ENCODE results near the gene SLIT3. TPM values are rescaled to one million over a fixed set of nuclear protein-coding genes. Genes with fewer than 3 reads are reported as not detected.
A peak's percentile ranks its signal among the peaks of the same experiment; 100 is the strongest.

SLIT3 gene
- total RNA-seq, 1 experiment from 2014 or later, result 2.0 TPM

GRCh38 chr5:168953351-168953750 is 347.6 kb downstream of the SLIT3 start:
- no peaks in the 10 kb centered on the region for H3K9me3 ChIP-seq (replicated peaks)
- no peak for DNase-seq
- H3K36me3 ChIP-seq, result no peaks in the 10 kb centered on the region
- H3K27me3 ChIP-seq, result no peaks in the 10 kb centered on the region
- no peak overlapping the region for H3K4me3 ChIP-seq
- no peaks in the 10 kb centered on the region for H3K4me1 ChIP-seq
- H3K27ac ChIP-seq, result no peak overlapping the region

- Histone ChIP-seq H3K4me1 (no peaks in the 10 kb centered on the region), H3K9me3 (replicated peaks) (no peaks in the 10 kb centered on the region), H3K36me3 (no peaks in the 10 kb centered on the region), H3K4me3 (no peak overlapping the region), H3K27ac (no peak overlapping the region), H3K27me3 (no peaks in the 10 kb centered on the region)
- DNase-seq, result no peak
Measured at GRCh38 chr5:168952196-168952595, 348.7 kb downstream of the SLIT3 start.

- no peak for DNase-seq
- Histone ChIP-seq H3K27ac (no peak overlapping the region), H3K9me3 (replicated peaks) (no peaks in the 10 kb centered on the region), H3K27me3 (no peaks in the 10 kb centered on the region), H3K4me3 (no peak overlapping the region), H3K36me3 (no peaks in the 10 kb centered on the region), H3K4me1 (no peaks in the 10 kb centered on the region)
Measured at GRCh38 chr5:168951769-168952168, 349.2 kb downstream of the SLIT3 start.

DNA sequence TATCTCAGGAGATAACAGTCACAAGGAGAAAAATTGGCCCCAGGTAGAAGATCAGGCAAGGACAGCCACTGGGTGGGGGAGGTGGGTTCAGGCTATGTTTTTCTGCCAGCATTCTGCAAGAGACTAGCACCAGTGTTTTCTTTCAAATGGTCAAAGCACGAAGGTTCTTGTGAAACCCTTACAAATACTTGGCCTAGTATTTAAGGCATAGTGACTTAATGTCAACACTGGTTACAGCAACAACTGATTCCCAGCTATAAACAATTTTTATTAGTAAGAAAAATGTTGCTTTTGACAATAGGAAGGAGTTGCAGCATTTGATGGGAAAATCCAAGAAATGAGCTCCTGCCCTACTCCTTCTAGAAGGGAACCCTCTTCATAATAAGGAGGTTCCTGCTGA is 349.6 kb downstream of the SLIT3 start:
- Histone ChIP-seq H3K9me3 (replicated peaks) (no peaks in the 10 kb centered on the region), H3K4me3 (no peak overlapping the region), H3K27ac (no peak overlapping the region), H3K27me3 (no peaks in the 10 kb centered on the region; the same call in 1 of the 2 replicates), H3K36me3 (no peaks in the 10 kb centered on the region), H3K4me1 (no peaks in the 10 kb centered on the region)
- DNase-seq, result no peak

DNA sequence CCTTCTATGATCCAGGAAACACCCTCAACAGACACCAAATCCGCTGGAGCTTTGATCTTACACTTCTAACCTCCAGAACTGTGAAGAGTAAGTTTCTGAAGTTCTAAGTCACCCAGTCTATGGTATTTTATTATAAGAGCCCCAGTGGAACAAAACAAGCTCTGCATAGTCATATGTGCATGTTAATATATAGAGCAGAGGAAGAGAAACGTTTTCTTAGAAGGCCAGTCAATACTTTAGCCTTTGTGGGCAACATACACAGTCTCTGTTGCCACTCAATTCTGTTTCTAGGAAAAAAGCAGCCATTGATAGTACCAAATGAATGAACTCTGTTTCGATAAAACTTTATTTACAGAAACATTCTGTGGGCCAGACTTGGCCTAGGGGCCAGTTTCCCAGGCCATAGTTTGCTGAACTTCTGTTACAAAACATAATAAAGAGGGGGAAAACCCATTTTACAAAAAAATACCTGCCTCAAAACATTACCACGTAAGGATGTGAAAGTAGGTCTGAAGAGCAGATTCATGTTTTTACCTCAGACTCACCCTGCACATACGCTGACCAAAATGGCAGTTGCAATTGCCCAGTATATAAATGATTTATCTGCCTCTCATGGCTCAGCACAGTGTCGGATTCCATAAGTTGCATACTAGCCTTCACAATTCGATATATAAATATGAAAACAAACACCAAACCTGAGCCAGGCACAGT is 350.5 kb downstream of the SLIT3 start:
- Histone ChIP-seq H3K9me3 (replicated peaks) (no peaks in the 10 kb centered on the region), H3K4me3 (no peak overlapping the region), H3K36me3 (no peaks in the 10 kb centered on the region), H3K27ac (no peak overlapping the region), H3K27me3 (no peaks in the 10 kb centered on the region; the same call in 1 of the 2 replicates), H3K4me1 (no peaks in the 10 kb centered on the region)
- DNase-seq, result peak; percentile 12 to 13

- DNase-seq, result no peak
- no peak overlapping the region for H3K4me3 ChIP-seq
- no peak overlapping the region for H3K27ac ChIP-seq
- no peaks in the 10 kb centered on the region for H3K4me1 ChIP-seq
- no peaks in the 10 kb centered on the region; the same call in 1 of the 2 replicates for H3K27me3 ChIP-seq
- H3K9me3 ChIP-seq (replicated peaks), result no peaks in the 10 kb centered on the region
- no peaks in the 10 kb centered on the region for H3K36me3 ChIP-seq
Measured at GRCh38 chr5:168948746-168949145, 352.2 kb downstream of the SLIT3 start.

DNA sequence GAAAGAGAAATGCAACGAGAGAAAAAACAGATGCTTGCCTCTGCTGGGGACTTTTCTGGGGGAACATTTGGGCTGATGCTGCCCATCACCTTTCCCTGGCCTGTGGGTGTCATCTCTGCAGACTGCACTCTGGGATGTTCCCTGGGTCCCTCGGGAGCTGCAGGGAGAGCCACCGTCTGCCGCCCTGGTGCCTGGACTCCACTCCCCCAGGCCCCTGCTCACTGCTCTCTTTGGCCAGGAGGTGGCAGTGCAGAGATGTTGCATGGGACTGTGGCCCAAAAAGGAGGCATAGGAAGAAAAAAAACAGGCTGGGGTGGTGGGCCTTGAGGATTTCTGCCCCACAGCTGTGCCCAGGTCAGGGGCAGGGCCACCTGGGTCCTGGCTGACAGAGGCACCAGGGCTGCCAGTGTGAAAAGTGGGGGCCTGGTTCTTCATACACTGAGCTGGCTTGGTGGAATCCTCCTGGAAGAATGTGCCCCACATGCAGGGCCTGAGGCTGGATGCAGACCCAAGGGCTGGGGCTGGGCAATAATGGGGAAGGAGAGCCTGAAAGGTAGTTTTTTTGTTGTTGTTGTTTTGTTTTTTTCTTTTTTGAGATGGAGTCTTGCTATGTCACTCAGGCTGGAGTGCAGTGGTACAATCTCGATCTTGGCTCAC is 353.6 kb downstream of the SLIT3 start:
- no peaks in the 10 kb centered on the region; the same call in 1 of the 2 replicates for H3K27me3 ChIP-seq
- DNase-seq, result peak; percentile 37 to 66
- no peak overlapping the region for H3K27ac ChIP-seq
- no peaks in the 10 kb centered on the region for H3K36me3 ChIP-seq
- H3K4me3 ChIP-seq, result no peak overlapping the region
- H3K9me3 ChIP-seq (replicated peaks), result no peaks in the 10 kb centered on the region
- no peaks in the 10 kb centered on the region for H3K4me1 ChIP-seq

- H3K27ac ChIP-seq, result no peak overlapping the region
- H3K4me1 ChIP-seq, result no peaks in the 10 kb centered on the region
- no peak overlapping the region for H3K4me3 ChIP-seq
- H3K9me3 ChIP-seq (replicated peaks), result no peaks in the 10 kb centered on the region
- H3K36me3 ChIP-seq, result no peaks in the 10 kb centered on the region
- DNase-seq, result peak; percentile 19 to 32
- no peaks in the 10 kb centered on the region; the same call in 1 of the 2 replicates for H3K27me3 ChIP-seq
Measured at GRCh38 chr5:168946363-168946762, 354.6 kb downstream of the SLIT3 start.

- H3K36me3 ChIP-seq, result no peaks in the 10 kb centered on the region
- no peak overlapping the region for H3K27ac ChIP-seq
- no peaks in the 10 kb centered on the region for H3K9me3 ChIP-seq (replicated peaks)
- no peak overlapping the region for H3K4me3 ChIP-seq
- no peaks in the 10 kb centered on the region for H3K4me1 ChIP-seq
- H3K27me3 ChIP-seq, result no peaks in the 10 kb centered on the region; the same call in 1 of the 2 replicates
- DNase-seq, result no peak
Measured at GRCh38 chr5:168944004-168944403, 356.9 kb downstream of the SLIT3 start.

- no peak overlapping the region for H3K27ac ChIP-seq
- H3K36me3 ChIP-seq, result no peaks in the 10 kb centered on the region
Measured at GRCh38 chr5:168943091-168943884, 357.7 kb downstream of the SLIT3 start.

DNA sequence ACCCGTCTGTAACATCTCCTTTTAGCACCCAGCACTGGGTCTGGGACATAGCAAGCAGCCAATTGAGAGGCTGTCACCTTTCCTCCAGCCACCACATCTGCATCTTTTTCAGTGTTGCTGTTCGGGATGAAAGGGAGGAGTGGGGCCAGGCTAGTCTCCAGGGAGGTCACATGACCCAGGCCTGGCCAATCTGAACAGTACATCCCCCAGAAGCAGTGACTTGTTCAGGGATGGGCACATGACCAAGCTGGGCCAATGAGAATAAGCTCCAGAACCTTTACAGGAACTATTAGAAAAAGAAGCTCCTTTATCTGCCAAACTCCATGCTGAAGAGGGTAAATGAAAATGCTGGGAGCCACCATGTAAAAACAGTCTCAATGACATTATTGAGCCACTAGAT is 359.0 kb downstream of the SLIT3 start:
- Histone ChIP-seq H3K27ac (no peak overlapping the region), H3K4me3 (no peak overlapping the region), H3K4me1 (no peaks in the 10 kb centered on the region), H3K36me3 (no peaks in the 10 kb centered on the region), H3K9me3 (replicated peaks) (no peaks in the 10 kb centered on the region), H3K27me3 (no peaks in the 10 kb centered on the region; the same call in 1 of the 2 replicates)
- DNase-seq, result peak; percentile 23 to 43

More at GRCh38 chr5:168943091-168943884, 357.7 kb downstream of the SLIT3 start:
- Histone ChIP-seq H3K4me1 (no peaks in the 10 kb centered on the region), H3K27me3 (no peaks in the 10 kb centered on the region; the same call in 1 of the 2 replicates), H3K4me3 (no peak overlapping the region), H3K9me3 (replicated peaks) (no peaks in the 10 kb centered on the region)
- DNase-seq, result no peak

DNA sequence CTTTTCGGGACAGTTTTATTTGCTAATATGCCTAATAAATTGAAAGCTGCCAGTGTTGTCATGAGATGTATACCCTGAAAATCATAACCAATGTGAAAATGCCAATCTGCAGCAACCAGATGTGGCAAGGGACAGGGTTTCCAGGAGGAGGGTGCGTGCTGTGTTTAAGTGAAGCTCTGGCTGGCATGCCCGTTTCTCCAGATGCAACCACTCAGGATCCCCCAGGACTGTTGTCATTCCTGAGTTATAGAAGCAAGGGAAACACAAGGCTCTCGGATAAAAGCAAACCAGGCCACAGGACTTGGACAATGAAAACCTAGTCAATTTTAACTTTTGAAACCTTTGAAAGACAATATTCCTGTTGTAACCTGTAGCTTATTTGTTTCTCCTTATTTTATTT is 360.2 kb downstream of the SLIT3 start:
- no peak for DNase-seq
- H3K4me1 ChIP-seq, result no peaks in the 10 kb centered on the region

DNA sequence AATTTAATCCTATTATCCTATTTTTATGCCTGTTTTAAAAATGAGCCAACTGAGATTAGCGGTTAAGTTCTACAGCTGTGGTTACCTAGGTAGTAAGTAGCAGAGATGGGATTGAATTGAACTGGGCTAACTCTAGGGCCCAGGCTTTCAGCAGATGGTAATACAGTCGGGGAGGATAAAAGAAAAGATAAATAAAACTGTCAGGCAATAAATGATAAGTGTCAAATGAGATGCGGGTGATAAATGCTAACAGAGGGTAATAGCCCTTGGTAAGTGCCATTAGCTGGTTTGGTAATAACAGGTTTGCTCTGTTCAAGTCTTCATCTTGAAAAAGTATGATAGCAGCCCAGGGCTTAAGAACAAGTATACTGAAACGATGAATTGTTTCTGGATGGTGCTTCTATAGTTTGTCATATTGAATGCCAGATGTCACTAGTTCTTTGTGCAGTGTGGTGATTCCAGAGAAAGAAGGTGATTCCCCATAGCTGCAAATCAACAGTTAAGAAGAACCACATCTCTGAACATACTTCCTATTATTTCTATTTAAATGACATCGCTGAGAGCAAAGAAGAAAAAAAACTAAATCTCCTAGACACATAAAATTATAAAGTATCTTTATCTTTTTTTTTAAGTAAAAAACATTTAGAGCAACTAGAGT is 360.9 kb downstream of the SLIT3 start:
- no peak for DNase-seq
- Histone ChIP-seq H3K27ac (no peak overlapping the region), H3K4me3 (no peak overlapping the region), H3K36me3 (no peaks in the 10 kb centered on the region), H3K9me3 (replicated peaks) (no peaks in the 10 kb centered on the region), H3K4me1 (no peaks in the 10 kb centered on the region), H3K27me3 (no peaks in the 10 kb centered on the region)

More for the DNA sequence above, 360.2 kb downstream of the SLIT3 start:
- Histone ChIP-seq H3K27me3 (no peaks in the 10 kb centered on the region; the same call in 1 of the 2 replicates), H3K27ac (no peak overlapping the region), H3K36me3 (no peaks in the 10 kb centered on the region), H3K4me3 (no peak overlapping the region), H3K9me3 (replicated peaks) (no peaks in the 10 kb centered on the region)

- Histone ChIP-seq H3K4me3 (no peak overlapping the region), H3K4me1 (no peaks in the 10 kb centered on the region), H3K27ac (no peak overlapping the region), H3K27me3 (no peaks in the 10 kb centered on the region), H3K36me3 (no peaks in the 10 kb centered on the region), H3K9me3 (replicated peaks) (no peaks in the 10 kb centered on the region)
- DNase-seq, result no peak
Measured at GRCh38 chr5:168939156-168939800, 361.7 kb downstream of the SLIT3 start.
